A549 (cell line): ENCODE measurements around the gene HPGDS.

ENCODE experiments used
- EHMT2 ChIP-seq: fragments of 200-600 bp; sonication (generic); IDR thresholded peaks from 2 replicates; pipeline ENCODE4 v1.6.1; 2016; ENCODE audit warnings: antibody characterized with exemption, low read depth, mild to moderate bottlenecking, moderate library complexity
- EP300 ChIP-seq, 2 experiments: fragments of >200 bp; sonication (Bioruptor Twin); formaldehyde crosslinking; IDR thresholded peaks; 2 replicates in 1 of 2; 3 replicates in 1 of 2; pipeline ENCODE4 v1.6.1; 2016 to 2017
- FOSB ChIP-seq: fragments of 250-450 bp; sonication (Bioruptor Pico); IDR thresholded peaks from 2 replicates; pipeline ENCODE4 v1.5.0; 2020; ENCODE audit warnings: mild to moderate bottlenecking, moderate library complexity
- FOXS1 ChIP-seq: fragments of 250-450 bp; sonication (Bioruptor Pico); IDR thresholded peaks from 2 replicates; pipeline ENCODE4 v1.5.0; 2020; ENCODE audit warnings: mild to moderate bottlenecking, moderate library complexity
- HDAC2 ChIP-seq: fragments of 200-600 bp; sonication (generic); IDR thresholded peaks from 2 replicates; pipeline ENCODE4 v1.6.1; 2016
- PHF8 ChIP-seq: fragments of 200-600 bp; sonication (generic); IDR thresholded peaks from 2 replicates; pipeline ENCODE4 v1.6.1; 2016; ENCODE audit warnings: low read depth, mild to moderate bottlenecking, antibody characterized with exemption, moderate library complexity, borderline replicate concordance
- POLR2A ChIP-seq: IDR thresholded peaks from 2 replicates; pipeline ENCODE4 v1.6.1; 2012; ENCODE audit warnings: mild to moderate bottlenecking, low read length
- RAD21 ChIP-seq, 2 experiments: fragments of >200 bp in 1 of 2; sonication (Bioruptor Twin) in 1 of 2; formaldehyde crosslinking in 1 of 2; IDR thresholded peaks in 1 of 2; conservative IDR thresholded peaks in 1 of 2; 2 replicates in 1 of 2; 3 replicates in 1 of 2; pipeline ENCODE4 v1.6.1; 2012 to 2018; ENCODE audit warnings: inconsistent platforms in 1 of 2
- SMC3 ChIP-seq: fragments of >200 bp; sonication (Bioruptor Twin); formaldehyde crosslinking; IDR thresholded peaks from 3 replicates; pipeline ENCODE4 v1.6.1; 2018; ENCODE audit warnings: inconsistent platforms
- SREBF2 ChIP-seq: fragments of 450-650 bp; IDR thresholded peaks from 2 replicates; pipeline ENCODE4 v1.6.1; 2014; ENCODE audit warnings: mild to moderate bottlenecking, moderate library complexity
- ZSCAN20 ChIP-seq: fragments of 250-450 bp; sonication (Bioruptor Pico); IDR thresholded peaks from 2 replicates; pipeline ENCODE4 v1.8.0; 2022; ENCODE audit warnings: mild to moderate bottlenecking, moderate library complexity
- TF ChIP-seq, protein P1 (sequence below): fragments of >200 bp; sonication (Bioruptor Twin); formaldehyde crosslinking; IDR thresholded peaks from 3 replicates; pipeline ENCODE4 v1.5.1; 2016
- TF ChIP-seq, protein P2 (sequence below): fragments of 450-650 bp; IDR thresholded peaks from 2 replicates; pipeline ENCODE4 v1.6.1; 2014; ENCODE audit warnings: antibody characterized with exemption
- TF ChIP-seq, protein P3 (sequence below): IDR thresholded peaks from 2 replicates; pipeline ENCODE4 v1.6.1; 2012

DNA sequence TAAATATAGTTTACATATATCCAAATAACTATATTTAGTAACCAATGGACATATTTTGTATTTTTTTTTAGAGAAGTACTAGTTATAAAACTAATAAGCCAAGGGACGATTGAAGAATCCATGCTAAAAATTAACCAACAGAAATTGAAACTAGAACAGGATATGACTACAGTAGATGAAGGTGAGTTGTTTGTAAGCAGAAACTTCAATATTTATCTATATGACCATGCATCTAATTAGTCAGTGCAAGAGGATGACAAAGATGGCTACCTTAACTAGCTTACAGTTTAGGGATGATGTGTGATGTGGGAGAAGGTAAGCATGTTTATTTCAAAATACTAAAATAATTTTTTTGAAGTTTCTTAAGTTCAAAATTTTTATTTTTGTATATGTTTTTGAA is 57.7 kb downstream of the HPGDS start:
- no peak for TF ChIP-seq FOXS1 (CRISPR knock-in tag)
- TF ChIP-seq FOSB (CRISPR knock-in tag), result no peak
- no peak for TF ChIP-seq HDAC2
- TF ChIP-seq, protein P1, sequence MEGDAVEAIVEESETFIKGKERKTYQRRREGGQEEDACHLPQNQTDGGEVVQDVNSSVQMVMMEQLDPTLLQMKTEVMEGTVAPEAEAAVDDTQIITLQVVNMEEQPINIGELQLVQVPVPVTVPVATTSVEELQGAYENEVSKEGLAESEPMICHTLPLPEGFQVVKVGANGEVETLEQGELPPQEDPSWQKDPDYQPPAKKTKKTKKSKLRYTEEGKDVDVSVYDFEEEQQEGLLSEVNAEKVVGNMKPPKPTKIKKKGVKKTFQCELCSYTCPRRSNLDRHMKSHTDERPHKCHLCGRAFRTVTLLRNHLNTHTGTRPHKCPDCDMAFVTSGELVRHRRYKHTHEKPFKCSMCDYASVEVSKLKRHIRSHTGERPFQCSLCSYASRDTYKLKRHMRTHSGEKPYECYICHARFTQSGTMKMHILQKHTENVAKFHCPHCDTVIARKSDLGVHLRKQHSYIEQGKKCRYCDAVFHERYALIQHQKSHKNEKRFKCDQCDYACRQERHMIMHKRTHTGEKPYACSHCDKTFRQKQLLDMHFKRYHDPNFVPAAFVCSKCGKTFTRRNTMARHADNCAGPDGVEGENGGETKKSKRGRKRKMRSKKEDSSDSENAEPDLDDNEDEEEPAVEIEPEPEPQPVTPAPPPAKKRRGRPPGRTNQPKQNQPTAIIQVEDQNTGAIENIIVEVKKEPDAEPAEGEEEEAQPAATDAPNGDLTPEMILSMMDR, result no peak
- no peak for TF ChIP-seq POLR2A
- no peak for TF ChIP-seq SMC3
- TF ChIP-seq, protein P2, sequence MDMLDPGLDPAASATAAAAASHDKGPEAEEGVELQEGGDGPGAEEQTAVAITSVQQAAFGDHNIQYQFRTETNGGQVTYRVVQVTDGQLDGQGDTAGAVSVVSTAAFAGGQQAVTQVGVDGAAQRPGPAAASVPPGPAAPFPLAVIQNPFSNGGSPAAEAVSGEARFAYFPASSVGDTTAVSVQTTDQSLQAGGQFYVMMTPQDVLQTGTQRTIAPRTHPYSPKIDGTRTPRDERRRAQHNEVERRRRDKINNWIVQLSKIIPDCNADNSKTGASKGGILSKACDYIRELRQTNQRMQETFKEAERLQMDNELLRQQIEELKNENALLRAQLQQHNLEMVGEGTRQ, result no peak
- no peak for TF ChIP-seq PHF8
- TF ChIP-seq EHMT2, result no peak
- TF ChIP-seq SREBF2, result no peak
- no peak for TF ChIP-seq RAD21 (conservative IDR thresholded peaks at IDR 0.05 in 1 of 2, IDR thresholded peaks at IDR 0.05 in 1 of 2)
- no peak for TF ChIP-seq ZSCAN20
- TF ChIP-seq, protein P3, sequence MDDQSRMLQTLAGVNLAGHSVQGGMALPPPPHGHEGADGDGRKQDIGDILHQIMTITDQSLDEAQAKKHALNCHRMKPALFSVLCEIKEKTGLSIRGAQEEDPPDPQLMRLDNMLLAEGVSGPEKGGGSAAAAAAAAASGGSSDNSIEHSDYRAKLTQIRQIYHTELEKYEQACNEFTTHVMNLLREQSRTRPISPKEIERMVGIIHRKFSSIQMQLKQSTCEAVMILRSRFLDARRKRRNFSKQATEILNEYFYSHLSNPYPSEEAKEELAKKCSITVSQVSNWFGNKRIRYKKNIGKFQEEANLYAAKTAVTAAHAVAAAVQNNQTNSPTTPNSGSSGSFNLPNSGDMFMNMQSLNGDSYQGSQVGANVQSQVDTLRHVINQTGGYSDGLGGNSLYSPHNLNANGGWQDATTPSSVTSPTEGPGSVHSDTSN, result no peak
- TF ChIP-seq EP300 (IDR thresholded peaks at IDR 0.05), result no peak
